HepG2 (cell line): Measurements from ENCODE around the gene ATAD3A. TPM values are rescaled to one million over a fixed set of nuclear protein-coding genes. Genes with fewer than 3 reads are reported as not detected.

ENCODE experiments used
- ARNTL ChIP-seq: sonication (generic); formaldehyde crosslinking; IDR thresholded peaks from 2 replicates; pipeline ENCODE4 v1.4.0; 2020; ENCODE audit warnings: mild to moderate bottlenecking, missing genetic modification reagents
- ELF3 ChIP-seq: IDR thresholded peaks from 2 replicates; pipeline ENCODE4 v1.6.1; 2016; ENCODE audit warnings: missing genetic modification reagents, missing compliant biosample characterization
- NFATC3 ChIP-seq: sonication (generic); formaldehyde crosslinking; IDR thresholded peaks from 2 replicates; pipeline ENCODE4 v1.5.1; 2020; ENCODE audit warnings: mild to moderate bottlenecking, missing genetic modification reagents
- PHF8 ChIP-seq: sonication (generic); formaldehyde crosslinking; IDR thresholded peaks from 2 replicates; pipeline ENCODE4 v1.5.0; 2020; ENCODE audit warnings: missing genetic modification reagents
- ZKSCAN8 ChIP-seq: IDR thresholded peaks from 2 replicates; pipeline ENCODE4 v1.6.1; 2016; ENCODE audit warnings: borderline replicate concordance, missing genetic modification reagents, missing compliant biosample characterization
- ZNF720 ChIP-seq: sonication (generic); formaldehyde crosslinking; IDR thresholded peaks from 2 replicates; pipeline ENCODE4 v1.4.0; 2020; ENCODE audit warnings: missing genetic modification reagents
- polyA plus RNA-seq, 8 experiments: library from polyadenylated mRNA; depleted of rRNA in 3 of 8; stranded (reverse) in 7 of 8; unstranded in 1 of 8; fragments of >200 nt; fragmentation: Illumina TruSeq in 4 of 8; extraction: Trizol in 4 of 8; gene quantifications; 2 replicates each; pipeline versions ENCODE4 v1.2.1 to v1.2.3, GENCODE V29; 2011 to 2016; ENCODE audit warnings: low read depth in 4 of 8, missing spikeins in 1 of 8, mixed read lengths in 1 of 8; ENCODE audit not compliant: insufficient read depth in 1 of 8
- total RNA-seq, 5 experiments: library from RNA; depleted of rRNA; stranded (reverse); fragments of >200 nt; fragmentation: Illumina TruSeq; extraction: Trizol; gene quantifications; 2 replicates each; pipeline ENCODE4 v1.2.3, GENCODE V29; 2016; ENCODE audit warnings: low read depth in 1 of 5
- TF ChIP-seq, protein P1 (sequence below): sonication (generic); formaldehyde crosslinking; IDR thresholded peaks from one replicate; pipeline ENCODE4 v1.5.1; 2020; ENCODE audit warnings: mild to moderate bottlenecking, missing genetic modification reagents; ENCODE audit errors: not compliant biosample characterization
- TF ChIP-seq, protein P2 (sequence below): IDR thresholded peaks from 2 replicates; pipeline ENCODE4 v1.6.1; 2016; ENCODE audit warnings: missing compliant biosample characterization, missing genetic modification reagents, borderline replicate concordance
- TF ChIP-seq, protein P3 (sequence below): sonication (generic); formaldehyde crosslinking; IDR thresholded peaks from 2 replicates; pipeline ENCODE4 v1.5.1; 2020; ENCODE audit warnings: mild to moderate bottlenecking, missing genetic modification reagents, moderate library complexity
- TF ChIP-seq, protein P4 (sequence below): IDR thresholded peaks from 2 replicates; pipeline ENCODE4 v1.6.1; 2016
- TF ChIP-seq, protein P5 (sequence below): sonication (generic); formaldehyde crosslinking; IDR thresholded peaks from 2 replicates; pipeline ENCODE4 v1.4.0; 2020; ENCODE audit warnings: missing genetic modification reagents
- TF ChIP-seq, protein P6 (sequence below): sonication (generic); formaldehyde crosslinking; IDR thresholded peaks from 2 replicates; pipeline ENCODE4 v1.5.0; 2020; ENCODE audit warnings: missing genetic modification reagents

The ATAD3A gene
- total and polyA plus RNA-seq, 2 of the 13 experiments (the other 11 are each of a cell fraction or from before 2014, with no cell fraction given) = 10.6 to 49.0 TPM

DNA sequence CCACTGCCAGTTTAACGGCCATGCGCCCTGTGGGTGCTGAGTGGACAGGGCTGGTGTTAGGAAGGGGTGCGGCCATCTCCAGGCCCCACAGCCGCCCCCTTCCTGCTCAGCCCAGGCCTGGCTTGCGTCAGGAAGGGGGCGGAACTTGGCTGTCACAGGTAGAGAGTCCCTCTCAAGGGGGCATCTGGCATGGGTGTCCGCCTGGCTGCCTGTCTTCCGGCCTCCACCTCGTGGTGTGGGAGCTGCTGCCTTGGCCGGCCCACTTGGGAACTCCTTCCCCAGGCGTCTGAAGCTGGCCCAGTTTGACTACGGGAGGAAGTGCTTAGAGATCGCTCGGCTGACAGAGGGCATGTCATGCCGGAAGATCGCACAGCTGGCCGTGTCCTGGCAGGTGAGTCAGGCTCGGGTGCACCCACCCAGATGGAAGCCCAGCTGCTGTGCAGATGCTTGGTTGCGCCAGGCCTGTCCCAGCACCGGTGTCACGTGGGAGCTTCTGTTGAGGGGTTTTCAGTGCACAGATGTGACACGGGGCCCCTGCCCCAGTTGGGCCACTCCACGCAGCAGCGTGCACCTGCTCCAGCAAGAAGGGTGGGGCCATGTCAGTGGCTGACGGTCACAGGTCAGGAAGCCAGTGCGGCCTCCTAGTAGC lies 49.5 kb upstream of the ATAD3A start (continued):
- TF ChIP-seq, protein P1, sequence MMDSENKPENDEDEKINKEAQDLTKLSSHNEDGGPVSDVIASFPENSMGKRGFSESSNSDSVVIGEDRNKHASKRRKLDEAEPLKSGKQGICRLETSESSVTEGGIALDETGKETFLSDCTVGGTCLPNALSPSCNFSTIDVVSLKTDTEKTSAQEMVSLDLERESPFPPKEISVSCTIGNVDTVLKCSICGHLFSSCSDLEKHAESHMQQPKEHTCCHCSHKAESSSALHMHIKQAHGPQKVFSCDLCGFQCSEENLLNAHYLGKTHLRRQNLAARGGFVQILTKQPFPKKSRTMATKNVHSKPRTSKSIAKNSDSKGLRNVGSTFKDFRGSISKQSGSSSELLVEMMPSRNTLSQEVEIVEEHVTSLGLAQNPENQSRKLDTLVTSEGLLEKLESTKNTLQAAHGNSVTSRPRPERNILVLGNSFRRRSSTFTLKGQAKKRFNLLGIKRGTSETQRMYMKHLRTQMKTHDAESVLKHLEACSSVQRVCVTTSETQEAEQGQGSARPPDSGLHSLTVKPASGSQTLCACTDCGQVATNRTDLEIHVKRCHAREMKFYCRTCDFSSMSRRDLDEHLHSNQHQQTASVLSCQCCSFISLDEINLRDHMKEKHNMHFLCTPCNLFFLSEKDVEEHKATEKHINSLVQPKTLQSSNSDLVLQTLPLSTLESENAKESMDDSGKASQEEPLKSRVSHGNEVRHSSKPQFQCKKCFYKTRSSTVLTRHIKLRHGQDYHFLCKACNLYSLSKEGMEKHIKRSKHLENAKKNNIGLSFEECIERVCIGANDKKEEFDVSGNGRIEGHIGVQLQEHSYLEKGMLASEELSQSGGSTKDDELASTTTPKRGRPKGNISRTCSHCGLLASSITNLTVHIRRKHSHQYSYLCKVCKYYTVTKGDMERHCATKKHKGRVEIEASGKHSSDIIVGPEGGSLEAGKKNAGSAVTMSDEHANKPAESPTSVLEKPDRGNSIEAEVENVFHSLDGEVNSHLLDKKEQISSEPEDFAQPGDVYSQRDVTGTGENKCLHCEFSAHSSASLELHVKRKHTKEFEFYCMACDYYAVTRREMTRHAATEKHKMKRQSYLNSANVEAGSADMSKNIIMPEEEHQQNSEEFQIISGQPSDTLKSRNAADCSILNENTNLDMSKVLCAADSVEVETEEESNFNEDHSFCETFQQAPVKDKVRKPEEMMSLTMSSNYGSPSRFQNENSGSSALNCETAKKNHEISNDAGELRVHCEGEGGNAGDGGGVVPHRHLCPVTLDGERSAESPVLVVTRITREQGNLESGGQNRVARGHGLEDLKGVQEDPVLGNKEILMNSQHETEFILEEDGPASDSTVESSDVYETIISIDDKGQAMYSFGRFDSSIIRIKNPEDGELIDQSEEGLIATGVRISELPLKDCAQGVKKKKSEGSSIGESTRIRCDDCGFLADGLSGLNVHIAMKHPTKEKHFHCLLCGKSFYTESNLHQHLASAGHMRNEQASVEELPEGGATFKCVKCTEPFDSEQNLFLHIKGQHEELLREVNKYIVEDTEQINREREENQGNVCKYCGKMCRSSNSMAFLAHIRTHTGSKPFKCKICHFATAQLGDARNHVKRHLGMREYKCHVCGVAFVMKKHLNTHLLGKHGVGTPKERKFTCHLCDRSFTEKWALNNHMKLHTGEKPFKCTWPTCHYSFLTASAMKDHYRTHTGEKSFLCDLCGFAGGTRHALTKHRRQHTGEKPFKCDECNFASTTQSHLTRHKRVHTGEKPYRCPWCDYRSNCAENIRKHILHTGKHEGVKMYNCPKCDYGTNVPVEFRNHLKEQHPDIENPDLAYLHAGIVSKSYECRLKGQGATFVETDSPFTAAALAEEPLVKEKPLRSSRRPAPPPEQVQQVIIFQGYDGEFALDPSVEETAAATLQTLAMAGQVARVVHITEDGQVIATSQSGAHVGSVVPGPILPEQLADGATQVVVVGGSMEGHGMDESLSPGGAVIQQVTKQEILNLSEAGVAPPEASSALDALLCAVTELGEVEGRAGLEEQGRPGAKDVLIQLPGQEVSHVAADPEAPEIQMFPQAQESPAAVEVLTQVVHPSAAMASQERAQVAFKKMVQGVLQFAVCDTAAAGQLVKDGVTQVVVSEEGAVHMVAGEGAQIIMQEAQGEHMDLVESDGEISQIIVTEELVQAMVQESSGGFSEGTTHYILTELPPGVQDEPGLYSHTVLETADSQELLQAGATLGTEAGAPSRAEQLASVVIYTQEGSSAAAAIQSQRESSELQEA = peak; percentile 27
- TF ChIP-seq, protein P2, sequence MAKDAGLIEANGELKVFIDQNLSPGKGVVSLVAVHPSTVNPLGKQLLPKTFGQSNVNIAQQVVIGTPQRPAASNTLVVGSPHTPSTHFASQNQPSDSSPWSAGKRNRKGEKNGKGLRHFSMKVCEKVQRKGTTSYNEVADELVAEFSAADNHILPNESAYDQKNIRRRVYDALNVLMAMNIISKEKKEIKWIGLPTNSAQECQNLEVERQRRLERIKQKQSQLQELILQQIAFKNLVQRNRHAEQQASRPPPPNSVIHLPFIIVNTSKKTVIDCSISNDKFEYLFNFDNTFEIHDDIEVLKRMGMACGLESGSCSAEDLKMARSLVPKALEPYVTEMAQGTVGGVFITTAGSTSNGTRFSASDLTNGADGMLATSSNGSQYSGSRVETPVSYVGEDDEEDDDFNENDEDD (CRISPR knock-in tag) = no peak
- TF ChIP-seq, protein P3, sequence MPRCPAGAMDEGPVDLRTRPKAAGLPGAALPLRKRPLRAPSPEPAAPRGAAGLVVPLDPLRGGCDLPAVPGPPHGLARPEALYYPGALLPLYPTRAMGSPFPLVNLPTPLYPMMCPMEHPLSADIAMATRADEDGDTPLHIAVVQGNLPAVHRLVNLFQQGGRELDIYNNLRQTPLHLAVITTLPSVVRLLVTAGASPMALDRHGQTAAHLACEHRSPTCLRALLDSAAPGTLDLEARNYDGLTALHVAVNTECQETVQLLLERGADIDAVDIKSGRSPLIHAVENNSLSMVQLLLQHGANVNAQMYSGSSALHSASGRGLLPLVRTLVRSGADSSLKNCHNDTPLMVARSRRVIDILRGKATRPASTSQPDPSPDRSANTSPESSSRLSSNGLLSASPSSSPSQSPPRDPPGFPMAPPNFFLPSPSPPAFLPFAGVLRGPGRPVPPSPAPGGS (CRISPR knock-in tag) = no peak; the same call in 1 of the 2 replicates
- TF ChIP-seq ZNF720 (no peak), ELF3 (peak; percentile 48; the same call in 1 of the 2 replicates), PHF8 (peak; percentile 54; the same call in 1 of the 2 replicates), NFATC3 (CRISPR knock-in tag) (0 out of 2 replicates have a peak, but pooled peaks have one; percentile 49), ARNTL (CRISPR knock-in tag) (0 out of 2 replicates have a peak, but pooled peaks have one; percentile 47), ZKSCAN8 (CRISPR knock-in tag) (no peak)
- TF ChIP-seq, protein P4, sequence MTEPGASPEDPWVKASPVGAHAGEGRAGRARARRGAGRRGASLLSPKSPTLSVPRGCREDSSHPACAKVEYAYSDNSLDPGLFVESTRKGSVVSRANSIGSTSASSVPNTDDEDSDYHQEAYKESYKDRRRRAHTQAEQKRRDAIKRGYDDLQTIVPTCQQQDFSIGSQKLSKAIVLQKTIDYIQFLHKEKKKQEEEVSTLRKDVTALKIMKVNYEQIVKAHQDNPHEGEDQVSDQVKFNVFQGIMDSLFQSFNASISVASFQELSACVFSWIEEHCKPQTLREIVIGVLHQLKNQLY (CRISPR knock-in tag) = no peak
- TF ChIP-seq, protein P5, sequence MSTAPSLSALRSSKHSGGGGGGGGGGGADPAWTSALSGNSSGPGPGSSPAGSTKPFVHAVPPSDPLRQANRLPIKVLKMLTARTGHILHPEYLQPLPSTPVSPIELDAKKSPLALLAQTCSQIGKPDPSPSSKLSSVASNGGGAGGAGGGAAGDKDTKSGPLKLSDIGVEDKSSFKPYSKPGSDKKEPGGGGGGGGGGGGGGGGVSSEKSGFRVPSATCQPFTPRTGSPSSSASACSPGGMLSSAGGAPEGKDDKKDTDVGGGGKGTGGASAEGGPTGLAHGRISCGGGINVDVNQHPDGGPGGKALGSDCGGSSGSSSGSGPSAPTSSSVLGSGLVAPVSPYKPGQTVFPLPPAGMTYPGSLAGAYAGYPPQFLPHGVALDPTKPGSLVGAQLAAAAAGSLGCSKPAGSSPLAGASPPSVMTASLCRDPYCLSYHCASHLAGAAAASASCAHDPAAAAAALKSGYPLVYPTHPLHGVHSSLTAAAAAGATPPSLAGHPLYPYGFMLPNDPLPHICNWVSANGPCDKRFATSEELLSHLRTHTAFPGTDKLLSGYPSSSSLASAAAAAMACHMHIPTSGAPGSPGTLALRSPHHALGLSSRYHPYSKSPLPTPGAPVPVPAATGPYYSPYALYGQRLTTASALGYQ (CRISPR knock-in tag) = no peak
- TF ChIP-seq, protein P6, sequence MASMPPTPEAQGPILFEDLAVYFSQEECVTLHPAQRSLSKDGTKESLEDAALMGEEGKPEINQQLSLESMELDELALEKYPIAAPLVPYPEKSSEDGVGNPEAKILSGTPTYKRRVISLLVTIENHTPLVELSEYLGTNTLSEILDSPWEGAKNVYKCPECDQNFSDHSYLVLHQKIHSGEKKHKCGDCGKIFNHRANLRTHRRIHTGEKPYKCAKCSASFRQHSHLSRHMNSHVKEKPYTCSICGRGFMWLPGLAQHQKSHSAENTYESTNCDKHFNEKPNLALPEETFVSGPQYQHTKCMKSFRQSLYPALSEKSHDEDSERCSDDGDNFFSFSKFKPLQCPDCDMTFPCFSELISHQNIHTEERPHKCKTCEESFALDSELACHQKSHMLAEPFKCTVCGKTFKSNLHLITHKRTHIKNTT (CRISPR knock-in tag) = no peak
